Fibroblast of skin of scalp (primary cell): Measurements from ENCODE around the gene IRF3. TPM values are rescaled to one million over a fixed set of nuclear protein-coding genes. Genes with fewer than 3 reads are reported as not detected.

Source experiments
- DNase-seq: peaks from one replicate; pipeline ENCODE4 v3.0.0-alpha.2; 2013
- polyA plus RNA-seq, 2 experiments: library from polyadenylated mRNA; unstranded; fragments of 120-200 nt; gene quantifications; one replicate each; pipeline ENCODE4 v1.2.1, GENCODE V29; 2013; ENCODE audit not compliant: insufficient read length in 2 of 2

IRF3 gene
- polyA plus RNA-seq (2013, experiment 1 of 2; ENCODE audit: insufficient read length) = 39.6 TPM
- 36.7 TPM for polyA plus RNA-seq (2013, experiment 2 of 2; ENCODE audit: insufficient read length)

GRCh38 chr19:49665351-49666119 lies at the start of gene IRF3, which contains the start of gene BCL2L12:
Gene IRF3, minus strand, starts transcription at chr19:49665857. Its CDS starts 1,019 bp downstream, at chr19:49664838.
Gene BCL2L12, plus strand, starts transcription at chr19:49665933. Its CDS starts 760 bp downstream, at chr19:49666693.
- peak; percentile 96 for DNase-seq

GRCh38 chr19:49713236-49713845 lies 47.7 kb upstream of the IRF3 start:
- DNase-seq = no peak

- peak; percentile 11 for DNase-seq
Measured at GRCh38 chr19:49712397-49712859, 46.8 kb upstream of the IRF3 start.

- DNase-seq = peak; percentile 10
Measured at GRCh38 chr19:49710372-49710951, 44.8 kb upstream of the IRF3 start.

- DNase-seq = no peak
Measured at GRCh38 chr19:49705919-49706318, 40.3 kb upstream of the IRF3 start.

- DNase-seq = no peak
Measured at GRCh38 chr19:49704888-49705642, 39.4 kb upstream of the IRF3 start.

GRCh38 chr19:49701271-49701786 lies 35.7 kb upstream of the IRF3 start:
- DNase-seq = no peak

GRCh38 chr19:49700563-49700962 lies 34.9 kb upstream of the IRF3 start:
- DNase-seq = no peak

- DNase-seq = no peak
Measured at GRCh38 chr19:49699364-49699763, 33.7 kb upstream of the IRF3 start.

- no peak for DNase-seq
Measured at GRCh38 chr19:49696865-49697264, 31.2 kb upstream of the IRF3 start.

GRCh38 chr19:49696115-49696514 lies 30.5 kb upstream of the IRF3 start:
- DNase-seq = no peak

- no peak for DNase-seq
Measured at GRCh38 chr19:49692147-49692506, 26.5 kb upstream of the IRF3 start.

GRCh38 chr19:49691243-49692146 lies 25.8 kb upstream of the IRF3 start:
- DNase-seq = peak; percentile 85

GRCh38 chr19:49690656-49691242 lies 25.1 kb upstream of the IRF3 start, which contains the start of gene CPT1C:
Gene CPT1C, plus strand, starts transcription at chr19:49691116. Its CDS starts 1,137 bp downstream, at chr19:49692253.
- peak; percentile 83 for DNase-seq

GRCh38 chr19:49690079-49690655 lies 24.5 kb upstream of the IRF3 start:
- no peak for DNase-seq

GRCh38 chr19:49689133-49690078 lies 23.7 kb upstream of the IRF3 start, which contains the start of gene ADM5:
Gene ADM5, plus strand, starts transcription at chr19:49689594. Its CDS starts 244 bp downstream, at chr19:49689838.
- DNase-seq = no peak

GRCh38 chr19:49688531-49689132 lies 23.0 kb upstream of the IRF3 start:
- DNase-seq = no peak

- no peak for DNase-seq
Measured at GRCh38 chr19:49687566-49688316, 22.1 kb upstream of the IRF3 start.
